ENCODE data around the gene CALB2. TPM values are rescaled to one million over a fixed set of nuclear protein-coding genes. Genes with fewer than 3 reads are reported as not detected.
"Not testable (repeated sequence)": the region's sequence is repeated elsewhere in the genome, so short reads cannot be mapped to it uniquely, and the experiment has no call there.

Gene CALB2
- not detected for polyA plus RNA-seq (2012; ENCODE audit: insufficient read depth, insufficient read length)

- no peak within 1 kb of the TSS for H3K4me3 ChIP-seq (ENCODE audit: low read length)
These were observed at the start of gene CALB2 for GRCh38 chr16:71358464-71358998. Gene CALB2, plus strand, starts transcription at chr16:71358723. Its CDS starts 70 bp downstream, at chr16:71358793.

DNA sequence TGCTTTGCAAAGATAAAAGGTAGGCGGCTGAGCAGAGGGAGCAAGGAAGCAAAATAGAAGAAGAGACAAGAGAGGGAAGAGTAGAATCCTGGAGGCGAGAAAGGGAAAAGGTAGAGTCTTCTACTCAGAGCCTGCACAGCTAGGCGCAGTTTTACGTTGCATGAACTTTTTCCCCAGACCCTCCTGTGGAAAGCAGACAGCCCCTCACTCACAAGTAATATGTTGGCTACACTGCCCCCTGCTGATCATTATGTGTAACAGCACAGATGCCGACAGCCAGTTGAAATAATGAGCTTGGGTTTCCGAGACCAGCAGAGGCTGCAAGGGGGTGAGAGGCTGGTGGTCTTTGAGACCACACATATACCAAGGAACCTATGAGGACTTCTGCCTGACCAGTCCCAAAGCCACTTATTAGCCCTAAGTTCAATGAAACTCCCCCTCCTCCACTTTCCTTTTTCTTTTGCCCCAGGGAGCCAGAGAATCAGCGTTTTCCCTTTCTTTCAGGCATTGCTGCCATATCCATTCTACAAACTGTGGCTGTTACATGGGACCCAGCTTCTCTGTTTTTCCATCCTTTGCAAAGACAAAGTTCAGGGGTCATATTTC lies 46.9 kb upstream of the CALB2 start:
- peak; percentile 17 for DNase-seq (ENCODE audit: low read depth, low spot score)
- H3K4me3 ChIP-seq (ENCODE audit: low read length): no peak overlapping the region

More at GRCh38 chr16:71358464-71358998, at the start of gene CALB2:
- DNase-seq (ENCODE audit: low read depth, low spot score): peak; percentile 7

DNA sequence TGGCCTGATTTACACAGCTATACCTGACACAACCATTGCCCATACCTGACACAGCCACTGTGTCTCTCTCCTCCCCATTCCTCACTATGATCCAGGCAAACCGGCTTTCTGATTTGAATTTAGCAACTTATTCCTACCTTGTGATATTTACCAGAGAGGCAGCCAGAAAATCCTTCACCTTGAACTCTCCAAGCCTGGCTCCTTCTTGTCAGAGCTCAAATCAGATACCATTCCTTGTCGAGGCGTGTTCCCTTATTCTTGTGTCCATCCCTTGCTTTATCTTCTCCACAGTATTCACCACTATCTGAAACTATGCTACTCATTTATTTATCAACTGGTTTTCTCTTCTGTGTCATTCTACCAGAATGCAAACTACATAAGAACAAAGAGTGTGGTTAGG lies 44.9 kb upstream of the CALB2 start:
- H3K4me3 ChIP-seq (ENCODE audit: low read length); DNase-seq (ENCODE audit: low read depth, low spot score): not testable (repeated sequence)

DNA sequence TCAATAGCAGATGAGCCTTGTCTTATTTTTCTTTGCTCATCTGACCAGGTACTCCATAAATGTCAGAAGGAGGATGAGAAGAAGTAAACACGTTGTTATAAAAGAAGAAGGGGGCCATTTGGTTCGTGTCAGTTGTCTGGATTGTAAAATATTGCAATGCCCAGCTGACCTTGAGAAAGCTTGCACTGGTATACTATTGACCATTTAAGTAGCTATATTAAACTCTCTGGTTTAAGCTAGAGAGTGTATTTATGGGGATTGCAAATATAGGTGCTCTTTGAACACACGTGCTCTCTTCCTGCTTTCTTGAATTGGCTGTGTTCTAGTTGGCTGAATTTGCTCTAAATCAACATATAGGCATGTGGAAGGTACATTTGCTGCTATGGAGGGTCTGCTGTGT lies 43.3 kb upstream of the CALB2 start:
- no peak for DNase-seq (ENCODE audit: low read depth, low spot score)

GRCh38 chr16:71319999-71320398 lies 38.5 kb upstream of the CALB2 start:
- no peak overlapping the region for H3K4me3 ChIP-seq (ENCODE audit: low read length)
- no peak for DNase-seq (ENCODE audit: low read depth, low spot score)

More for the DNA sequence above, 43.3 kb upstream of the CALB2 start:
- no peak overlapping the region for H3K4me3 ChIP-seq (ENCODE audit: low read length)

- H3K4me3 ChIP-seq (ENCODE audit: low read length): no peak overlapping the region
- no peak for DNase-seq (ENCODE audit: low read depth, low spot score)
These were observed 30.8 kb upstream of the CALB2 start for GRCh38 chr16:71327720-71328119.

GRCh38 chr16:71328151-71328550 lies 30.4 kb upstream of the CALB2 start:
- DNase-seq (ENCODE audit: low read depth, low spot score): no peak
- H3K4me3 ChIP-seq (ENCODE audit: low read length): no peak overlapping the region

- H3K4me3 ChIP-seq (ENCODE audit: low read length): no peak overlapping the region
These were observed 20.9 kb upstream of the CALB2 start for GRCh38 chr16:71337631-71338030.

GRCh38 chr16:71338193-71338592 lies 20.3 kb upstream of the CALB2 start:
- DNase-seq (ENCODE audit: low read depth, low spot score): no peak
- no peak overlapping the region for H3K4me3 ChIP-seq (ENCODE audit: low read length)

More at GRCh38 chr16:71337631-71338030, 20.9 kb upstream of the CALB2 start:
- DNase-seq (ENCODE audit: low read depth, low spot score): no peak

DNA sequence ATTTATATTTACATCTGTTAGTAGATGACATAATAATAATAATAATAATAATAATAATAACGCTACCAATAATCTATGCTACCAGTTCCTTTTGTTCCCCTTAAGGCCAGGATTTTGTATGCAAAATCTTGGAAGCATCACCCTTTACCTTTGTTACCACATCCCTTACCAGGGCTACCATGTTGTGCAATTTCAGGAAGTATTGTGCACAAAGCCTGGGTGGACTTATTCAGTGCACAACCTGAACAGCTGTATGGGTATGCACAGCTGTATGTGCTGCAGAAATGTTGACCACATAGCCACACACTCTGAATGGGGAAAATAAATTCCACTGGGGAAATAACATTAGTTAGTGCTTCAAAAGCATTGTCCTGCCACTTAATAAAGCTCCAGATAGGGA lies 19.9 kb upstream of the CALB2 start:
- DNase-seq (ENCODE audit: low read depth, low spot score): no peak
- H3K4me3 ChIP-seq (ENCODE audit: low read length): no peak overlapping the region

DNA sequence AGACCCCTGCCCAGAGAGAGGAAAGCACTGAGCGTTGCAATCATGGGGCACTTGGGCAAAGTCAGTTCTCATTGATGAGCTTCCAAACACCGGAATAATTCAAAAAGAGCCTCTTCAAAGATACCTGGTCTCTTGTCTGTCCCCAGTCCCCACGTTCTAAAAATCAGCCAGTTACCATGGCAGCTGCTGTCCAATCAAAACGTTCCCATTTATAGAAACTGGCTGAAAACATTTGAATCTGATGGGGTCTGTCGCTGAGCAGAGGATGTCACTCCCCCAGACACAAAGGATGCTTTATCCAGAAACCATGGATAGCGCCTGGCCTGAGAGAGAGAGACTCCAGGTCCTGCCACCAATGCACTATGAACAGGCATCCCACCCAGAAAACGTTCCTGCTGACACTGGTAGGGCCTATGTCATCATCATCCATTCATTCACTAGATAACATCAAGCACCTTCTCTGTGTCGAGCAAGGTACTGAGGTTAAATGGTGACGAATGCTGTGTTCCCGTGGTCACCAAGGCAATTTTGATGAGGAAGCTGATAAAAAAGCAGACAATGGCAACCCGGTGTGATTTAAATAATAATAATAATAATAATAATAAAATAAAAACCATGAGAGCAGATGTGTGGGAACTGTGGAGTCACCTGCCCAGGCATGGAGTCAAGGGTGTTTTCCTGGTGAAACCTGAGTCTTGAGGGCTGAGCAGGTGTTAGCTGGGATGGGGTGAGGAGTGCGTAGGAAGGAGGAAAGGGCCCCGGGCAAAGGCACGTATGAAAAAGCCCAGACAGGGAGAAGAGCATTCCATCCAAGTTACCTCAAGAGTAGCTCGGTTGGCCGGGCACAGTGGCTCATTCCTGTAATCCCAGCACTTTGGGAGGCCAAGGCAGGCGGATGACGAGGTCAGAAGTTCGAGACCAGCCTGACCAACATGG lies 19.0 kb upstream of the CALB2 start:
- H3K4me3 ChIP-seq (ENCODE audit: low read length): no peak overlapping the region
- no peak for DNase-seq (ENCODE audit: low read depth, low spot score)

DNA sequence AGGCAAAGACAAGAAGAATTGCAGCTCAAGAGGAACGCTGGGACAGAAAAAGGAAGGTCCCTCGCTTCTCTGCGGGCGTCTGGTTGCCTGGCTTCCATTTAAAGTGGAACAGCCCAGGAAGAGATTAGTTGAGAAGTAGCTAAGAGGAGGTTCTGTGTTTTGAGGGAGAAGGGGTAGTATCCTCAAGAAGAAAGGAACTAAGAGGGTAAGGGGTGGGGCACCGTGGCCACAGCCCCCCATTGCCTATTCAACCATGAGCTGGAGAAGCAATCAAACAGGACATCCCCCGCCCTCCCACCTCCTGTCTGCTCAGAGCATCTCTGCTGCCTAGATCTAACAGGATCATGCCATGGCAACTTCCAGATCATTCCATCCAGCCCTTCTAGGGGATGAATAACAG lies 18.1 kb upstream of the CALB2 start:
- no peak for DNase-seq (ENCODE audit: low read depth, low spot score)
- no peak overlapping the region for H3K4me3 ChIP-seq (ENCODE audit: low read length)

- no peak for DNase-seq (ENCODE audit: low read depth, low spot score)
- no peak overlapping the region for H3K4me3 ChIP-seq (ENCODE audit: low read length)
These were observed 16.6 kb upstream of the CALB2 start for GRCh38 chr16:71341881-71342280.

- DNase-seq (ENCODE audit: low read depth, low spot score): no peak
- no peak overlapping the region for H3K4me3 ChIP-seq (ENCODE audit: low read length)
These were observed 15.4 kb upstream of the CALB2 start for GRCh38 chr16:71343078-71343477.

DNA sequence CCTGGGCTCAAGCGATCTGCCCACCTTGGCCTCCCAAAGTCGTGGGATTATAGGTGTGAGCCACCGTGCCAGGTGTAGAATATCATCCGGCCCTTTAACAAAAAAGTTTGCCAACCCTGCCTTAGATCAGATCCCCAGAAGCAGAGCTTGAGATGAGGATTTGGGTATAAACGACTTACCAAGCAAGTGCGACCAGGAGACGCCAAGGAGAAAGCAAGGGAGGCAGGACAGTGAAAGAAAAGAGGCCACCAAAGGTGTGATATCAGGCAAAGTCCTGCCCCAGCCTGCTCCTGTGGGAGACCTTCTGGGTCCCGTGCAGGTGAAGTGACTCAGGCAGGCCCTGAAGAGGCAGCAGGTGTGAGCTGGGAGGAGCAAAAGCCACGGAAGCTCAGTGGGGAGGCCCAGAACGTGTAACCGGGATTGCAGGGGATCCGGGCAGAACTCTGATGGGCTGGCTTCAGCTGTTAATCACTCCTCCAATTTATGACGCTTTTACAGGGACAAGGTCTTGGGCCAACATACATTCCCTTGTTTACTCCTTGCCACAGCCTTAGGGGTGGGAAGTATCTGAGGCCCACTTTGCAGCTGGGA lies 14.1 kb upstream of the CALB2 start:
- no peak for DNase-seq (ENCODE audit: low read depth, low spot score)

GRCh38 chr16:71345031-71345430 lies 13.5 kb upstream of the CALB2 start:
- no peak overlapping the region for H3K4me3 ChIP-seq (ENCODE audit: low read length)
- no peak for DNase-seq (ENCODE audit: low read depth, low spot score)

More for the DNA sequence above, 14.1 kb upstream of the CALB2 start:
- H3K4me3 ChIP-seq (ENCODE audit: low read length): no peak overlapping the region

DNA sequence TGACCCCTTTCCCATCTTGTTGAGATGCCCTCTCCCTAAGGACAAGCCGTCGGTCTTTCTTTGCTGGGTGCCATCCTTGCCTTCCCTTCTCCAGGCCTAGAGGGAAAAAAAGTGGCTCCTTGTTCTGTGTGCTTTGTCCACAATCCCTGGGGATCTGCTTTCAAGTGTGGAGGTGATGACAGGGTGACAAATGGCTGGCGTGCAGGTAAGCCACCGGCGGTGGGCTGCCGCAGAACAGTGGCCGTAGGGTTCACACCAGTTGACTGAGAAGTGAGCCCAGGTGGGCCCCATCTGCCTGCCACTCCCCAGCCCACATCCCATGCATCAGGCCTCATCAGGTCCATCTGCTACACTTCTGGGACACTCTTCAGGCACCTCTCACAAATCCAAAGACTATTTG lies 11.4 kb upstream of the CALB2 start:
- no peak overlapping the region for H3K4me3 ChIP-seq (ENCODE audit: low read length)
- DNase-seq (ENCODE audit: low read depth, low spot score): no peak

DNA sequence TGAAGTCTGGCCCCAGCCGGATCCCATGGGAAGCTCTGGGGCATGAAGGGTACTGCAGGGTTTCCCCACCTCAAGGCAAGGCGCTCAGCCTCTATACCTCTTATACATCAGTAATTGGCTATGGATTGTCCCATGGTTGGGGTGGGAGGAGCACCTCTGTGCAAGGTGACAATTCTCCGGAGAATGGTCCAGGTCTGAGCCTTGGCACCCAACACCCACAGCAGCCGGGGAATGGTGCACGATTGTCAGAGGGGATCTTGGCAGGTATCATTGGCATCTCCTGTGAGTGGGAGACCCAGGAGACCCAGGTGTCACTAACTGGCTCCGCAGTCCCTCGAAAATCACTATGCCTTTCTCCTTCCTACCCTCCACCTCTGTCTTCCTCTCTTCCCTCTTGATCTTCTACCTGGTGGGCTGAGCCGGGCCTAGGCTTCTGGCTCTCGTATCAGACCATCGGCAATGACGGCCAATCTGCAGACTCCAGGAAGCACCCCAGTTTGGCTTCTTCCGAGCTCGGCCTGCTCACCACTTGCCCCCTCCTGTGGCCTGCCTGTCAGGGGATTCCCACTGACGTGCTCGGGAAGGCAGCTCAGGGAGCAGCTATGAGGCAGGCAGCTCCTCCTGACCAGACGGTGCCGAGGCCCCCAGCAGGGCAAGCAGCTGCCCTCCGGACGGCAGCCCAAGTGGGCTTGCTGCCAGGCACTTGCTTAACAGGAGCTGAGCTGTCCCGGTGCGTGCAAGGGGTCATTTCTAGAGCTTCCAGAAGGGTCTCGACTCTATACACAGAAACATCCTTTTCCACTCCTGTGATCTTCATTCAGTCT lies 10.0 kb upstream of the CALB2 start:
- H3K4me3 ChIP-seq (ENCODE audit: low read length): no peak overlapping the region
- no peak for DNase-seq (ENCODE audit: low read depth, low spot score)

Measured in Jurkat, Clone E6-1 (cell line).